RWPE1 (cell line): ENCODE results near the gene FBXL17.
"Not testable (repeated sequence)": the region's sequence is repeated elsewhere in the genome, so short reads cannot be mapped to it uniquely, and the experiment has no call there.

Experiments
- CTCF ChIA-PET: fragments of 350-600 bp; sonication (Branson Sonifier 250); formaldehyde crosslinking; extraction: SDS; loops from one replicate; lab custom pipeline; 2021; lab: Yijun Ruan, JAX
- POLR2A ChIA-PET: fragments of 400-600 bp; formaldehyde crosslinking; extraction: SDS; loops from one replicate; lab custom pipeline; 2020; ENCODE audit warnings: antibody characterized with exemption; ENCODE audit not compliant: low non-redundant PET; lab: Yijun Ruan, JAX
- DNase-seq: peaks from one replicate; pipeline ENCODE4 v3.0.0; 2012; ENCODE audit warnings: low spot score
- H3K27ac ChIP-seq: fragments of 450-650 bp; 2 replicates; pipeline ENCODE4 v1.5.1; 2017
- TF ChIP-seq, protein P1 (sequence below): fragments of 450-650 bp; conservative IDR thresholded peaks from 2 replicates; pipeline ENCODE4 v1.5.1; 2017; ENCODE audit warnings: low read depth, mild to moderate bottlenecking

Gene FBXL17

DNA sequence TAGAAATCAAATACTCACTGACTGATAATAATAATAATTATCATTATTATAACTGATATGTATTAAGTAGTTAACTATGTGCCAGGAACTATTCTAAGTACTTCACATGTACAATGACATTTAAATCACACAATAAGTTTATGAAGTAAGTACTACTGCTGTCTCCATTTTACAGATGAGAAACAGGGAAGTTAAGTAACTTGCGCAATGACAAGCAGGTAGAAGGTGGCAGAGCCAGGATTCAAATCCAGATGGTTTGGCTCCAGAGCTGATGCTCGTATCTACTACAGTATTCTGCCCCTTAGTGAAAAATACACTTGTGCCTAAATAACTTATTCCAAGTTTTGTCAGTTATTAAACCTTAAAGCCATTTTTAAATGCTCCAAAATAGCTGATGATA is 217.3 kb downstream of the FBXL17 start:
- POLR2A ChIA-PET: no interaction called here
- TF ChIP-seq, protein P1, sequence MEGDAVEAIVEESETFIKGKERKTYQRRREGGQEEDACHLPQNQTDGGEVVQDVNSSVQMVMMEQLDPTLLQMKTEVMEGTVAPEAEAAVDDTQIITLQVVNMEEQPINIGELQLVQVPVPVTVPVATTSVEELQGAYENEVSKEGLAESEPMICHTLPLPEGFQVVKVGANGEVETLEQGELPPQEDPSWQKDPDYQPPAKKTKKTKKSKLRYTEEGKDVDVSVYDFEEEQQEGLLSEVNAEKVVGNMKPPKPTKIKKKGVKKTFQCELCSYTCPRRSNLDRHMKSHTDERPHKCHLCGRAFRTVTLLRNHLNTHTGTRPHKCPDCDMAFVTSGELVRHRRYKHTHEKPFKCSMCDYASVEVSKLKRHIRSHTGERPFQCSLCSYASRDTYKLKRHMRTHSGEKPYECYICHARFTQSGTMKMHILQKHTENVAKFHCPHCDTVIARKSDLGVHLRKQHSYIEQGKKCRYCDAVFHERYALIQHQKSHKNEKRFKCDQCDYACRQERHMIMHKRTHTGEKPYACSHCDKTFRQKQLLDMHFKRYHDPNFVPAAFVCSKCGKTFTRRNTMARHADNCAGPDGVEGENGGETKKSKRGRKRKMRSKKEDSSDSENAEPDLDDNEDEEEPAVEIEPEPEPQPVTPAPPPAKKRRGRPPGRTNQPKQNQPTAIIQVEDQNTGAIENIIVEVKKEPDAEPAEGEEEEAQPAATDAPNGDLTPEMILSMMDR: no peak

GRCh38 chr5:108152854-108153253 is 229.0 kb downstream of the FBXL17 start:
- CTCF ChIA-PET, DNase-seq, POLR2A ChIA-PET, H3K27ac ChIP-seq: not testable (repeated sequence)

More for the DNA sequence above, 217.3 kb downstream of the FBXL17 start:
- no peak for DNase-seq
- CTCF ChIA-PET: no interaction called here
- H3K27ac ChIP-seq: no peak overlapping the region

DNA sequence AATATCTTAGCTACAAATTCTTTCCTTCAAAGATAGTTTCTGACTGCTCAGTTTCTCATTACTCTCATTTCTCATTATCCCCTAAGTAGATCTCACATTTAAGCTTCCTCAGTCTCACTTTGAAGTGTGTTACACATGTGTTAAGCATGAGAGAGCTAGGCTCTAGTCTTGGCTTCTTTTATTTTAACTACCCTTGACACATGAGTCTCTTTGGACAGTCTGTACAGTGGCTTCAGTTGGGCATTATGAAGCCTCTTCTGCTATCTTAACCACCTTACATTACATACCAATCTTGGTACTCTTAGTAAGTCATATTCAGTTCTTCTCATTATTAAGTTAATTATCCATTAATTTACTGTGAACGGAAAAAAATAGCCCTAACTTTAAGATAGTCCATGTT is 232.5 kb downstream of the FBXL17 start:
- CTCF ChIA-PET: no interaction called here
- POLR2A ChIA-PET: no interaction called here
- DNase-seq: no peak
- H3K27ac ChIP-seq: no peak overlapping the region
- TF ChIP-seq, protein P1: no peak

DNA sequence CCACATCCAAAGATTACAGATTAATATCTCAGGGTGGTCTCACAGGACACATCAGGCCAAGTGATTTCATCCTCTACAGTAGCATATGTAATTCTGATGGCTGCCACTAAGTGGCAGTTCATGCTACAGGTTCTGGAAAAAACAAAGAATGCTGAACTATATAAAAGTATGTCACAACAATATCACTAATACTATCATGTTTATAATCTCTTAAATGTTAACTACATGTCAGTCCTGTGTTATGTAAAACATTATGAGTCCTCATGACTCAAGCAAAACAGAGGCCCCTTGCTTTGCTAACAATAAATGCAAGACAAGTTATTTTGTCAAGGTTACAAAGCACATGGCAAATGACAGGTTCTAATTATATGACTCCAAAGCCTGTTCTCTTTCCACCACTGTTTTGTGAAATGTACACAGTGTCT is 233.2 kb downstream of the FBXL17 start:
- TF ChIP-seq, protein P1: peak; percentile 68
- no peak overlapping the region for H3K27ac ChIP-seq
- peak; percentile 12 for DNase-seq
- ChIA-PET CTCF (interaction anchor here (0.8 kb wide), 1 partner anchor 200 kb away, joined by 4 read pairs; no protein-coding TSS in a partner anchor), POLR2A (no interaction called here)

DNA sequence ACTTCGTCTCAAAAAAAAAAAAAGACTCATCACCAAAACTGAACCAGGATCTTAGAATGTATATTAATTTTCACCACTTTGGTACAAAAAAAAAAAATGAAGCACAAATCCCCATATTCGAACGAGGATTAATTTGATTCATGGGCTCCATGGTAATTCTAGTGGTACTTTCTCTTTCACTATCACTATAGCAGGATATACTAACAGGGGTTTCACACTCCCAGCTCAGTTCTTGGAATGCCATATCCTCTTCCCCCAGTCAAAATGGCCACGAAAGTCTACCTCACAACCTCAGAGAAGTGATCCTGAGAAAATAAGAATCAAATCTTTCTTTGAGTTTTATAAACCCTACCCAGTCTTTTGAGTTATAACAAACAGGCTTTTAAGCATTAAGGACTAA is 235.7 kb downstream of the FBXL17 start:
- TF ChIP-seq, protein P1: no peak
- no peak overlapping the region for H3K27ac ChIP-seq
- CTCF ChIA-PET: interaction anchor here (0.7 kb wide), 1 partner anchor 45 kb away, joined by 3 read pairs; no protein-coding TSS in a partner anchor
- POLR2A ChIA-PET: no interaction called here
- no peak for DNase-seq

DNA sequence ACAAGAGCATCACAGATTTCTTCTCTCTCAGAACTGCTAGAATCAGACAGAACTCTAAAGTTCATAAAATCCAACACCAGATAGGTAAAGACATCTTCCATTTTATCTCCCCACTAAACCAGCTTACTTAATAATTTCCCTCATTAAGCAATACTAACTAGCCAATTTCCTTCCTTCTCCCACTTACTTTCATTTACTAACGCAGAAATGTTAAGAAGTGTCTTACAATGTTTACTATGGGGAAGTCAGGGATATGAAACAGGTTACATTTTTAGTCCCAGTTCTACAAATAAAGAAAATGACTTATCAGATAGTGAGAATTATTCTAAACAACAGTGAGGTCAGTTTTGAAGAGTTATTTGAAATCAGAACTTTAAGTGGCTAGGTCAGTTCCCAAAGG is 236.5 kb downstream of the FBXL17 start:
- CTCF ChIA-PET: no interaction called here
- no peak for DNase-seq
- POLR2A ChIA-PET: no interaction called here
- TF ChIP-seq, protein P1: no peak
- no peak overlapping the region for H3K27ac ChIP-seq

- ChIA-PET CTCF (interaction anchor here (0.6 kb wide), 1 partner anchor 44 kb away, joined by 3 read pairs; no protein-coding TSS in a partner anchor), POLR2A (no interaction called here)
- H3K27ac ChIP-seq: no peak overlapping the region
- DNase-seq: no peak
- TF ChIP-seq, protein P1: no peak
Observed at GRCh38 chr5:108144332-108144731, 237.6 kb downstream of the FBXL17 start.
